GM19023 (cell line): Measurements from ENCODE around the gene BUD13.

Experiments
- ATAC-seq: cut with Tn5 transposase; IDR thresholded peaks from one replicate; pipeline ENCODE4 v1.9.1; 2021; ENCODE audit warnings: mild to moderate bottlenecking, moderate library complexity; ENCODE audit not compliant: unreplicated experiment

The BUD13 gene

DNA sequence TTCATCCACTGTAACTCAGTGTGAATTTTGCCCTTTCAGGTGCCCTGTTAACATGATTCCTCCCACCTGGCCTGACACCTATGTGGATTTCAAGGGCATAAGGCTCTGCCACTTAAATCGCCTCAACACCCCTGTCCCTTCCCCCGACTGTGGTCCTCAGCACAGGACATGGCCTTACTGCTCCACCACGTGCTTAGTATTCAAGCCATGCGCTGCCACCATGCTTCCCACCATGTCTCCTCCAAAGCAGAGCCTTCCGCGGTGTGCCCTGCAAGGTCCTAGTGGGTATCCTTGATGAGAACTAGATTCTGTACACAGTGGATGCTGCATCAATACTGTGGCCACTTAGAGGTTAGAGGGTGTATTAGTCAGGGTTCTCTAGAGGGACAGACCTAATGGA lies 51.9 kb downstream of the BUD13 start:
- no peak for ATAC-seq

DNA sequence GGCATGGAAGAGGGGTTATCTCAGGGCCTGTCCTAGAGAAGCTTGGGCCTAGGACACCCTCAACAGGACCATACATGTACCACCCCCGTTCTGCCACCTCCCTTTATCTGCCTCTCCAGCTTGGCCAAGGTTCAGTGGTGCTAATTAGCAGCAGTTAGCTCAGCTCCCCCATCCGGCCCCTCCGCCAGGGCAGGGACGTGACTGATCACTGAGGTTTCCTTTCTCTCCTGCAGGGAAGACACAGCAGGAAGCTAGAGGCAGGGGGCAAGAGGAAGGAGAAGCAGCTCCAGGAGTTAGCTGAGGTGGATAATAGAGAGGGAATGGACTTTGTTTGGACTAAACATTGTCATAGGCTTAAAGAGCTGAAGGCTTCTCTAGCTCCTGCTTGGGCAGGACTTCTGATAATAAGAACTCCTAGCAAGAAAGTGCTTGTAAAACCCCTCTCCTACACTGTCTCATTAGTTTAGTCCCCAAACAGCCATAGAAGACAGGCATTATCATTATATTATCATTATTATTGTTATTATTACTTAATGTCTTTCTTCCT lies 53.8 kb downstream of the BUD13 start:
- ATAC-seq: no peak

DNA sequence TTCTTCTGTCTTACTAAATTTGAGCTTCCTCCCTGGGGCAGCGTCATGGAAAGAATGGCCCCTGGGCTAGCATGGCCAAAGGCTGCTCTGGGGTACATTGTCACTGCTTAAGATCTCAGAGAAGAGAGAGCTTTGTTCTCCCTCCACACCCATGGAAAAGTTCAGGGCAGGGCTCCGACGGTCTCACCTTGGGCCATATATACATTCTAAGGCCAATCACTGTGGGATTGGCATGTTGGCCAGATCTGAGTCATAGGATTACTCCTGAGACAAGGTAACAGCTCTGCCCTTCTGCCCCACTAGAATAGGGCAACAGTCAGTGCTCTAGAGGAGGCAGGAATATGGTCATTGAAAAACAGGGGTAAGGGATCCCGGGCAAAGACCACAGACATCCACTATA lies 56.2 kb downstream of the BUD13 start:
- no peak for ATAC-seq

DNA sequence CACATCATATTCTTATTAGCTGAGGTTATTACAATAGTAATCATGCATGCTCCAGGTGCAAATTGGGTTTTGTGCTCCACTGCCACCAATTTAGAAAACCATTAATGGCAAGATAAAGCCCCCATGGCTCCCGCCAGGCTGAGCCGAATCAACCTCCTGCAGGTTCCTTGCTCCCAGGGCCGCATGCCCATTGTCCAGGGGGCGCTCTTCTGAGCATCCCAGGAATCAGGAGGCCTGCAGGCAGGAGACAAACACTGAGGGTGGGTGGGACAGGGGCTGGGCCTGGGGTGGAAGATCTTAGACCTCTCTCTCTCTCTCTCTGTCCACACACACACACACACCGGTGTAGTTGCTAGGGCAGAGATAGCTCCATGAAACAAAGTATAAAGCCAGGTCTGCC lies 57.4 kb downstream of the BUD13 start:
- no peak for ATAC-seq

DNA sequence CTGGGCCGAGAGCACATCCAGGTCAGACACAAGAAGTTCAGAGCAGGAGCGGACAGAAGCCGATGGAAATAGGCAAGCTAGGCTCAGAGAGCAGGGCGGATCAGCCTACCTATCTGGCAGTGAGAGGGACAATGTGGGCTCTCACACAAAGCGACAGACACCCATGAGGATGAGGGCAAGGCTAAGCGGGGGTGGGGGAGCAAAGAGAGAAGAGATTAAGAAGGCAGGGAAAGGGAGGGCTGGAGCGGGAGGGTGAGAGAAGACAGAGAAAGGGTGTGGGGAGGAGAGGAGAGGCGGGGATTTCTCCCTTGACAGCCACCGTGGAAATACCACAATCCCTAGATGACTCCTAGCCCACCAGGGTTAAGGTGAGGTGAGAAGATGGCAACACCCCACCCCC lies 57.9 kb downstream of the BUD13 start:
- ATAC-seq: no peak

DNA sequence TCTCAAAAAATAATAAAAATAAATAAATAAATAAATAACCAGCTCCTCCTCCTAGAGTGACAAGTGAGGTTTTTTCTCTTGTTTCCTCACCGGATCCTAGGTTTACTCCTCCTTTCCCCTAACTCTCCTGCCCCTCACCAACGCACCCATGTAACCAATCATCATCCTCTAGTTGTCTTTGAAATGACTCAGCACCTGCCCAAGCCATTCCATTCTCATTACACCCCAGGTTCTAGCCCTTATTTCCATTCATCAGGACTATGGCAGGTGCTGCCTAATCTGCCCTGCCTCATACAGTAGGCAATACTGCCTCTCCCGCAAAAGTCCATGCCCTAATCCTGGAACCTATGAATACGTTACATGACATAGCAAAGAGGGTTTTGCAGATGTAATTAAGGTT lies 60.4 kb downstream of the BUD13 start:
- no peak for ATAC-seq

DNA sequence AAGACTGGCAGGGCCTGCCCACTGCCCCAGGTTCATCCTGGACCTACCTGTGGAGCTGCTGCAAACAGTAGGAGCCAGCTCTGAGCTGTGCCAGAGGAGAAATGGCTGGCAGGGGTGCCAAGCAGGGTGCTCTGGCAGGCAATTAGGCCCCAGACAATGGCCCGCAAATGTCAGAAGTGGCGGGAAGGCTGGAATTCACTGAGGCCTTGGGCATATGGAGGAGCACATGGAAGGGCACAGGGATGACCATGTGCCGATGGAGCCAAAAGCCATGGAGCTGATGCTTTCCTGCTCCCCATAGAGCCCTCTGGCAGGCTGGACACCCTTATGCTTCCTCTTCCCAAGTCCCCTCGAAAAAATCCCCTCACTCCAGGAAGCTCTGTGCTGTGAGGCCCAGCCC lies 62.0 kb downstream of the BUD13 start:
- ATAC-seq: no peak

DNA sequence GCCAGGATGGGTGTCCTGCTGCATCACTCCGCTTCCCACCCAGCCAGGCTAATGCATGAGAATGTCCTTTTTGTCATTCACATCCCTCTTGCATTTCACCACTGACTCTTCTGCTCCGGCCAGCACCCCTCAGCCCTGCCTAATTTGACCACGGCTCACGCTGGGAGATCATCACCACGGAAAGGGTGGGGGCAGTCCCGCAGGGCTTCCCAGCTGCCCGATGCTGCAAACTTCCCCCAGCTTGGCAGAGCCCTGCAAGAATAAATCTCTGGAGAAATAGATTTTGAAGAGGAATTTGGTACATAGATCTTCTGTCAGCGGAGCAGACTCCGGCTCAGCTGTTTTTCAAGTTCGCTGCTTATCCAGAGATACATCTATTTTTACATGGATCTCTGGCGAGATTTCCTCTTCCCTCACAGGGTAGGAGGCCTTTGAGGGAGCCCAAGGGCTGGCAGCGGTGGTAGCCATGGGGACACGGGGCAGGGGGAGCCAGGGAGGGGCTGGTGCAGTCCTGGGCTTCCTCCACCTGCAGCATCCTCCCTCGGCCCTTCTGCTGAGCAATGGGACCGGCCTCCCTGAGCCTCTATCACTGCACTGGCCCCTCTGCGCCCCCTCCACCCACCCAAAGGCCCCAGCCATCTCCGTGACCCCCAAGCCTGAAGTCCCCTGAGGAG lies 62.6 kb downstream of the BUD13 start:
- ATAC-seq: no peak

DNA sequence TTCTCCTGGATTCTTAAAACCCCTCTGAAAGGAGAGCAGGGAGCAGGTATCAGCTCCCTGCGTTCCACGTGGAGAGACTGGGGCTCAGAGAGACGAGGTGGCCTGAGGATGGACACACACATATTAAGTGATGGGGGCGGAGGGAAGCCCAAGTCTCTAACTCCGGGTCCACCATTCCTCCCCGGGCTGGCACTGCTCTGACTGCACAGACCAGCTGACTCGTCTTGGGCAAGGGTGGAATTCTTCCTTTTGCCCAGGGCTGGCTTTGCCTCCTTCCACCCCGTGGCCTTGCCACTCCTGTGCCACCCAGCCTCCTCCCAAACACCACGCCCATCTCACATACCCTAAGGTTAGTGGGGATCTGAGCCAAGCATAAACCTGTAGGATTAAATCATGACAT lies 65.0 kb downstream of the BUD13 start:
- no peak for ATAC-seq

DNA sequence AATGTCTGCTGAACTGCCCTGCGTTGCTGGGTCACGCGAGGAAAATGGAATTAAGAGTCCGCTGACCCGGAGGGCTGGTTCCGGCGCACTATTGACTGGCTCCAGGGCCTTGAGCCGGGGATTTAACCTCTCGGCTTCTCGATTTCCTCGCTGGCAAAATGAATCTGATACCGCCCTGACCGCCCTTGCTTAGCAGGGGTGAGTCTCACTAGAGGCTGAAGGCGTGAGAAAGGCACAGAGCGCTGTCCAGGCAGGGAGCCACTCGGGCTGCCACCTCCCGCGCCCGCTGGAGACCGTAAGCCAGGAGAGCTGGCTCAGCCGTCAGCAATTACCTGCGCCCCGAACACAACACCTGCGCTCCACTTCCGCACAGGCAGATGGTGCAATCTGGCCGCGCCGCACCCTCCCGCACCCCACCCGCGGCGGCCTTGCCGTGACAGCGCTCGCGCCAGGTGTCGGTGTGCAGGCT lies 65.6 kb downstream of the BUD13 start:
- no peak for ATAC-seq

DNA sequence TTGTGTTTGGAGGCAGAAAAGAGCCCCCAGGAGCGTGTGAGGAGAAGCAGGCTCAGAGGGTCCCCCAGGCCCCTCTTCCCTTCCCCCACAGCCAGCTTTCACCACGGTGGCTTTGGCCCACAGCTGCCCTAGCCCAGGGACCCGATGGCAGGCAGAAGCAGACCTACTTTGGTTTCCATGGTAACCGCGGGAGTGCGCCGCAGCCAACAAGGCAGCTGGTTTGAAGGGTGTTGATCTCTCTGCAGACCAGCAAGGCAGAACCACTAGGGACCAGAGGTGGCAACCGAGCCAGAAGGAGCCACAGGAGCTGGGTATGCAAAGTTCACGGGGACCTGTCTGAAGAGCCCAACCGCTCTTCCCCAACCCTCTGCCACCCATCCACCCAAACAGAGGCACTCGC lies 69.4 kb downstream of the BUD13 start:
- no peak for ATAC-seq

DNA sequence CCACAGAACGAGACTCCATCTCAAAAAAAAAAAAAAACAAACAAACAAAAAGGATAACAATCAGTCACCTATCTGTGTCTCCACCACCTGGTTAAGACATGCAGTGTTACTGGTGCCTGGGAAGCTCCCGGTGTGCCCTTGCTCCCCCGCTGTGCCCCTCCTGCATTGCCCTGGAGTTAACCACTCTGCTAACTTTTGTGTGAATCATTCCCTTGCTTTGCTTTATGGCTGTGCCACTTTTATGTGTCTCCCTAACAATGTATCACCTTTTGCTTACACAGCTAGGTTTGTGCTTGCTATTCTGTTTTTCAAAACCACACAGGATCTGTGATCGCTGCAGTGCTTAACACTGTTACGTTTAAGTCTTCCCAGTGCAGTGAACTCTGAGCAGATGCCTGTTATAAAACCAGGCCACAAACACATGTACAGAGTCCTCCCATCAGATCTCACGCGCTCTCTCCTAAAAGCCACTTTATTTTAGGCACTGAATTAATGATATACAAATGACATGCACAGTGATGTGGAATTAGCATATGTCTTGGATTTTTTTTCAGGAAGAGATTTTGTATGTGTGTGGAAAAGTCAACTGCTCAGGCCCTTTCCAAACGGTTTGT lies 69.9 kb downstream of the BUD13 start:
- no peak for ATAC-seq

DNA sequence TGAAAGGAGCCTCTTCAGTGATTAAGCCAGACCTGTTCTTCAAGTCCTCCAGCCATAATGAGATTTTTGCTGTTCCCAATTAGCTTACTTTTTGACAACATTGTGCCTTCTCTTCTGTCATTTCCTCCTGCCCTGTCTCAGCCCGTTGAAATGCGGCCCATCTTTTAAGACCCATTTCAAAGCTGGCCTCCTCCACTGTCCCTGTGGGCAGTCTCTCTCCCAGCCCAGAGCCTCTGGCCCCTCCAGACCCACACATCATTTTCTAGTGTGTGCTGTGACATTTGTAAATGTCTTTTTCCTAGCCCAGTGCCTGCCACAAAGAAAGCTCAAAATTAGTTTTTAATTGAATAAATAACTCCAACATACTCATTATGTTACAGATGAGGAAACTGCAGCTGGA lies 70.9 kb downstream of the BUD13 start:
- ATAC-seq: no peak

DNA sequence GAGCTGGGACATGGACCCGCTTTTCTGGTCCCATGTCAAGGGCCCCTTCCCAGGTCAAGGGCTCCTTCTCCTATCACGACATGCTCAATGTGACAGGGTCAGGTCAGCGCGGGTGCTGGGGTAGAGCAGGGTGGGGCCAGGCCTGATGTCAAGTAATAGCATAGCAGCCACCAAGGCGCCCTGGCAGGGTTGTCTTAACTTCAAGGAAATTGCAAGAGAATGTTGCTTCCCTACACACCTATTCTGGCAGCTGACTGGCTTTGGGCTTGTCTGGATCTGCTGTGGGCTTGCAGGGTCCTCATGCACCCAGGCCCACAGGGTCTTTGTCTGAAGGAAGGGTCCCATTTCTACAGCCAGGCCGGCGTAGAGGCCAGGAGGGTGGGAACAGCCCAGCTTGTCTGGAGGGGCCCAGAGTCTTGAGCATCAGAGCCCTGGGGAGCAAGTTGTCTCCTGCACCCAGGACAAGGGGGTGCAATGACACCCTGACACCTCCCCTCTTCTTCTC lies 71.4 kb downstream of the BUD13 start:
- no peak for ATAC-seq

DNA sequence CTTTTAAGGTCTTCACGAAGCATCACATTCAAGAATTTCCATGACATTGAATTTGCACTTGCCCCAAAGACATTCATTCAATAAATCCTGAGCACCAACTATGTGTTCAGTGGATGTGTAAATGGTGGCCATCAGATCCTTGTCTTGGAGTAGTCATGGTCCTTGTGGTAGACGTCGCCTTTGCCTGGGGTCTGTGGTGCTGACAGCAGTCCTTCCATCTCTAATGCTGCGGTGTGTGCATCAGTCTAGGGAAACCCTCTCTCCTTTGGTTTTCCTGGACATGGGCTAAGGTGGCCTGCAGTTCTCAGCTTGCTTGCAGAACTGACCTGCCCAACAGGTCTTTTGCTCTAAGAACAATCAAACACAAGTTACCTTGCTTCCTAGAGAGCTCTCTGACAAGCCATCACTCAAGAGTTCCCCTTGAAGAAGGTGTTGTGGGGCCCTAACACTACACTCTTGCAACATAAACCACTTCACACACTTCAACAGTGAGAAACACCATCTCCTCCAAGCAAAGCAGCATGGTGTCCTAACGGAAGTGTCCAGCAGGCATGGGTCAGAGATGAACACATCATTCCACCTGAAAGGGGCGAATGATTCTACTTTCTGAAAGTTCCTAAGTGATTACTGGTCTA lies 72.1 kb downstream of the BUD13 start:
- ATAC-seq: no peak
